SK-N-SH treated with all-trans-retinoic acid at 6 μM for 48 hours (cell line): ENCODE measurements around the gene TTC23.

ENCODE experiments used
- ATAC-seq: fragments of 200-7000 bp; cut with Tn5 transposase; 3 replicates; pipeline ENCODE4 v1.9.1; 2020; ENCODE audit warnings: mild to moderate bottlenecking, moderate library complexity
- ARNTL ChIP-seq: fragments of 450-650 bp; formaldehyde crosslinking; IDR thresholded peaks from 2 replicates; pipeline ENCODE4 v1.5.0; 2020; ENCODE audit warnings: low read depth, mild to moderate bottlenecking, moderate library complexity, borderline replicate concordance
- BACH2 ChIP-seq: fragments of 250-450 bp; sonication (Bioruptor Pico); IDR thresholded peaks from 2 replicates; pipeline ENCODE4 v1.9.0; 2021; ENCODE audit warnings: mild to moderate bottlenecking, borderline replicate concordance
- CREB5 ChIP-seq: fragments of 250-450 bp; sonication (Bioruptor Pico); IDR thresholded peaks from 2 replicates; pipeline ENCODE4 v1.5.1; 2020; ENCODE audit warnings: low read depth, mild to moderate bottlenecking, moderate library complexity
- CSDC2 ChIP-seq: fragments of 250-450 bp; sonication (Bioruptor Pico); IDR thresholded peaks from 2 replicates; pipeline ENCODE4 v1.5.0; 2020; ENCODE audit warnings: mild to moderate bottlenecking, moderate library complexity
- CSRNP3 ChIP-seq: fragments of 250-450 bp; sonication (Bioruptor Pico); IDR thresholded peaks from 2 replicates; pipeline ENCODE4 v1.5.1; 2021; ENCODE audit warnings: mild to moderate bottlenecking, moderate library complexity
- GLIS3 ChIP-seq: fragments of 250-450 bp; sonication (Bioruptor Pico); IDR thresholded peaks from 2 replicates; pipeline ENCODE4 v1.5.0; 2020; ENCODE audit warnings: mild to moderate bottlenecking, moderate library complexity
- ISL1 ChIP-seq: fragments of 250-450 bp; sonication (Bioruptor Pico); IDR thresholded peaks from 2 replicates; pipeline ENCODE4 v2.1.2; 2022; ENCODE audit warnings: mild to moderate bottlenecking, moderate library complexity
- PPARA ChIP-seq: fragments of 250-450 bp; sonication (Bioruptor Pico); IDR thresholded peaks from 2 replicates; pipeline ENCODE4 v1.5.0; 2020; ENCODE audit warnings: mild to moderate bottlenecking, borderline replicate concordance
- RARB ChIP-seq: fragments of 250-450 bp; sonication (Bioruptor Pico); IDR thresholded peaks from 2 replicates; pipeline ENCODE4 v1.8.0; 2021; ENCODE audit warnings: mild to moderate bottlenecking, moderate library complexity
- SNAI2 ChIP-seq: fragments of 250-450 bp; sonication (Bioruptor Pico); IDR thresholded peaks from 2 replicates; pipeline ENCODE4 v1.5.0; 2020; ENCODE audit warnings: mild to moderate bottlenecking, moderate library complexity
- TCF4 ChIP-seq: fragments of 250-450 bp; sonication (Bioruptor Pico); IDR thresholded peaks from 2 replicates; pipeline ENCODE4 v1.8.0; 2021; ENCODE audit warnings: mild to moderate bottlenecking, moderate library complexity, borderline replicate concordance
- TOX ChIP-seq: fragments of 250-450 bp; sonication (Bioruptor Pico); IDR thresholded peaks from 2 replicates; pipeline ENCODE4 v1.8.0; 2021; ENCODE audit warnings: mild to moderate bottlenecking, moderate library complexity, borderline replicate concordance
- TSHZ2 ChIP-seq: fragments of 250-450 bp; sonication (Bioruptor Pico); IDR thresholded peaks from 2 replicates; pipeline ENCODE4 v1.5.0; 2020; ENCODE audit warnings: mild to moderate bottlenecking, moderate library complexity
- ZC3H10 ChIP-seq: fragments of 250-450 bp; sonication (Bioruptor Pico); IDR thresholded peaks from 2 replicates; pipeline ENCODE4 v1.5.1; 2021; ENCODE audit warnings: mild to moderate bottlenecking, moderate library complexity
- ZFP3 ChIP-seq: fragments of 250-450 bp; sonication (Bioruptor Pico); IDR thresholded peaks from 2 replicates; pipeline ENCODE4 v1.5.0; 2020; ENCODE audit warnings: mild to moderate bottlenecking, moderate library complexity
- ZFP30 ChIP-seq: fragments of 450-650 bp; formaldehyde crosslinking; IDR thresholded peaks from 2 replicates; pipeline ENCODE4 v1.5.0; 2022; ENCODE audit warnings: mild to moderate bottlenecking, moderate library complexity
- ZNF565 ChIP-seq: fragments of 450-650 bp; formaldehyde crosslinking; conservative IDR thresholded peaks from 2 replicates; pipeline ENCODE4 v1.5.0; 2020; ENCODE audit warnings: low read depth, mild to moderate bottlenecking, moderate library complexity
- ZNF70 ChIP-seq: fragments of 450-650 bp; formaldehyde crosslinking; IDR thresholded peaks from 2 replicates; pipeline ENCODE4 v1.5.0; 2020; ENCODE audit warnings: mild to moderate bottlenecking, moderate library complexity
- TF ChIP-seq, protein P1 (sequence below): fragments of 250-450 bp; sonication (Bioruptor Pico); IDR thresholded peaks from 2 replicates; pipeline ENCODE4 v1.8.0; 2021; ENCODE audit warnings: low read depth, mild to moderate bottlenecking, moderate library complexity, borderline replicate concordance
- TF ChIP-seq, protein P2 (sequence below): fragments of 250-450 bp; sonication (Bioruptor Pico); IDR thresholded peaks from 2 replicates; pipeline ENCODE4 v1.8.0; 2020; ENCODE audit warnings: mild to moderate bottlenecking, moderate library complexity, borderline replicate concordance

Gene TTC23

DNA sequence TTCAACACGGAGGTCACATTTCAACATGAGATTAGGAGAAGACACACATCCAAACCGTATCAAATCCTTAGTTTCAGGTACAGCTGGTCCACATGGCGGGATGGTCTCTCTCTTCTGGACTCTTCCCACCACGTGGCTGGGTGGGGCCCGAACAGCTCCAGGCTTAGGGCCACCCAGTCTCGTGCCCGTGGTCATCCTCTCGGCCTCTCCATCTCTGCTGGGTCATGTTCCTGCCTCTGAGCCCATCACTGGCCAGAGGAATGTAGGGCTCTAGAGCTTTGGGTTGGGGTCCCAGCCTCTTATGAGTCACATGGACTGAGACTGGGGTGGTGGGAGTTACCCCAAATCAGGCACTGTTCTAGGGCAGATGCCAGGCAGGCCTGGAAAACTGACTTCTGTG, 132.3 kb downstream of the TTC23 start:
- no peak for ATAC-seq
- TF ChIP-seq RARB (CRISPR knock-in tag) (no peak), TOX (CRISPR knock-in tag) (no peak)

GRCh38 chr15:99115300-99116215, 133.8 kb downstream of the TTC23 start:
- no peak for ATAC-seq
- TF ChIP-seq ISL1 (CRISPR knock-in tag) (no peak), PPARA (no peak), GLIS3 (CRISPR knock-in tag) (no peak), TSHZ2 (CRISPR knock-in tag) (no peak), ZNF565 (CRISPR knock-in tag) (no peak), ZC3H10 (no peak), CREB5 (CRISPR knock-in tag) (no peak), ZNF70 (CRISPR knock-in tag) (no peak), SNAI2 (CRISPR knock-in tag) (no peak)

GRCh38 chr15:99114511-99115299, 134.7 kb downstream of the TTC23 start:
- ATAC-seq = no peak
- no peak for TF ChIP-seq TCF4 (CRISPR knock-in tag)
- TF ChIP-seq ISL1 (CRISPR knock-in tag) = no peak
- no peak for TF ChIP-seq ZNF70 (CRISPR knock-in tag)
- TF ChIP-seq RARB (CRISPR knock-in tag) = no peak
- no peak for TF ChIP-seq TSHZ2 (CRISPR knock-in tag)
- no peak for TF ChIP-seq CREB5 (CRISPR knock-in tag)
- TF ChIP-seq, protein P1, sequence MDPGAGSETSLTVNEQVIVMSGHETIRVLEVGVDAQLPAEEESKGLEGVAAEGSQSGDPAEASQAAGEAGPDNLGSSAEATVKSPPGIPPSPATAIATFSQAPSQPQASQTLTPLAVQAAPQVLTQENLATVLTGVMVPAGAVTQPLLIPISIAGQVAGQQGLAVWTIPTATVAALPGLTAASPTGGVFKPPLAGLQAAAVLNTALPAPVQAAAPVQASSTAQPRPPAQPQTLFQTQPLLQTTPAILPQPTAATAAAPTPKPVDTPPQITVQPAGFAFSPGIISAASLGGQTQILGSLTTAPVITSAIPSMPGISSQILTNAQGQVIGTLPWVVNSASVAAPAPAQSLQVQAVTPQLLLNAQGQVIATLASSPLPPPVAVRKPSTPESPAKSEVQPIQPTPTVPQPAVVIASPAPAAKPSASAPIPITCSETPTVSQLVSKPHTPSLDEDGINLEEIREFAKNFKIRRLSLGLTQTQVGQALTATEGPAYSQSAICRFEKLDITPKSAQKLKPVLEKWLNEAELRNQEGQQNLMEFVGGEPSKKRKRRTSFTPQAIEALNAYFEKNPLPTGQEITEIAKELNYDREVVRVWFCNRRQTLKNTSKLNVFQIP (CRISPR knock-in tag) = no peak
- no peak for TF ChIP-seq CSDC2 (CRISPR knock-in tag)
- no peak for TF ChIP-seq ZNF565 (CRISPR knock-in tag)
- no peak for TF ChIP-seq ZFP30 (CRISPR knock-in tag)
- no peak for TF ChIP-seq ZC3H10
- TF ChIP-seq, protein P2, sequence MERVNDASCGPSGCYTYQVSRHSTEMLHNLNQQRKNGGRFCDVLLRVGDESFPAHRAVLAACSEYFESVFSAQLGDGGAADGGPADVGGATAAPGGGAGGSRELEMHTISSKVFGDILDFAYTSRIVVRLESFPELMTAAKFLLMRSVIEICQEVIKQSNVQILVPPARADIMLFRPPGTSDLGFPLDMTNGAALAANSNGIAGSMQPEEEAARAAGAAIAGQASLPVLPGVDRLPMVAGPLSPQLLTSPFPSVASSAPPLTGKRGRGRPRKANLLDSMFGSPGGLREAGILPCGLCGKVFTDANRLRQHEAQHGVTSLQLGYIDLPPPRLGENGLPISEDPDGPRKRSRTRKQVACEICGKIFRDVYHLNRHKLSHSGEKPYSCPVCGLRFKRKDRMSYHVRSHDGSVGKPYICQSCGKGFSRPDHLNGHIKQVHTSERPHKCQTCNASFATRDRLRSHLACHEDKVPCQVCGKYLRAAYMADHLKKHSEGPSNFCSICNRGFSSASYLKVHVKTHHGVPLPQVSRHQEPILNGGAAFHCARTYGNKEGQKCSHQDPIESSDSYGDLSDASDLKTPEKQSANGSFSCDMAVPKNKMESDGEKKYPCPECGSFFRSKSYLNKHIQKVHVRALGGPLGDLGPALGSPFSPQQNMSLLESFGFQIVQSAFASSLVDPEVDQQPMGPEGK (CRISPR knock-in tag) = no peak
- no peak for TF ChIP-seq SNAI2 (CRISPR knock-in tag)
- no peak for TF ChIP-seq ARNTL (CRISPR knock-in tag)
- no peak for TF ChIP-seq ZFP3 (CRISPR knock-in tag)
- no peak for TF ChIP-seq TOX (CRISPR knock-in tag)
- TF ChIP-seq CSRNP3 (CRISPR knock-in tag) = no peak
- no peak for TF ChIP-seq BACH2 (CRISPR knock-in tag)
